ENCODE data around the gene ENDOU.
A peak's percentile ranks its signal among the peaks of the same experiment; 100 is the strongest.

ENDOU gene

GRCh38 chr12:47758584-47758833 lies 33.2 kb upstream of the ENDOU start:
- no peak for DNase-seq (ENCODE audit: low read depth)
- H3K4me3 ChIP-seq (ENCODE audit: low read depth, low read length), result peak overlapping the region; percentile 61

GRCh38 chr12:47757840-47758583 lies 32.7 kb upstream of the ENDOU start:
- peak overlapping the region; percentile 61 for H3K4me3 ChIP-seq (ENCODE audit: low read depth, low read length)
- DNase-seq (ENCODE audit: low read depth), result no peak

GRCh38 chr12:47757364-47757839 lies 32.1 kb upstream of the ENDOU start:
- H3K4me3 ChIP-seq (ENCODE audit: low read depth, low read length), result no peak overlapping the region
- DNase-seq (ENCODE audit: low read depth), result no peak

GRCh38 chr12:47755655-47756562 lies 30.6 kb upstream of the ENDOU start:
- no peak overlapping the region for H3K4me3 ChIP-seq (ENCODE audit: low read depth, low read length)
- DNase-seq (ENCODE audit: low read depth), result no peak

- no peak overlapping the region for H3K4me3 ChIP-seq (ENCODE audit: low read depth, low read length)
- DNase-seq (ENCODE audit: low read depth), result no peak
Observed at GRCh38 chr12:47754881-47755280, 29.6 kb upstream of the ENDOU start.

- no peak overlapping the region for H3K4me3 ChIP-seq (ENCODE audit: low read depth, low read length)
- no peak for DNase-seq (ENCODE audit: low read depth)
Observed at GRCh38 chr12:47754126-47754525, 28.8 kb upstream of the ENDOU start.

GRCh38 chr12:47753021-47754001 lies 28.0 kb upstream of the ENDOU start:
- DNase-seq (ENCODE audit: low read depth), result no peak
- H3K4me3 ChIP-seq (ENCODE audit: low read depth, low read length), result no peak overlapping the region

- no peak for DNase-seq (ENCODE audit: low read depth)
- no peak overlapping the region for H3K4me3 ChIP-seq (ENCODE audit: low read depth, low read length)
Observed at GRCh38 chr12:47752552-47752951, 27.3 kb upstream of the ENDOU start.

GRCh38 chr12:47752121-47752520 lies 26.8 kb upstream of the ENDOU start:
- no peak for DNase-seq (ENCODE audit: low read depth)
- H3K4me3 ChIP-seq (ENCODE audit: low read depth, low read length), result no peak overlapping the region

GRCh38 chr12:47751561-47751960 lies 26.3 kb upstream of the ENDOU start:
- no peak for DNase-seq (ENCODE audit: low read depth)
- H3K4me3 ChIP-seq (ENCODE audit: low read depth, low read length), result no peak overlapping the region

GRCh38 chr12:47750916-47751470 lies 25.7 kb upstream of the ENDOU start:
- H3K4me3 ChIP-seq (ENCODE audit: low read depth, low read length), result no peak overlapping the region
- DNase-seq (ENCODE audit: low read depth), result no peak

GRCh38 chr12:47750229-47750798 lies 25.0 kb upstream of the ENDOU start:
- DNase-seq (ENCODE audit: low read depth), result no peak

GRCh38 chr12:47748899-47749298 lies 23.6 kb upstream of the ENDOU start:
- H3K4me3 ChIP-seq (ENCODE audit: low read depth, low read length), result no peak overlapping the region
- DNase-seq (ENCODE audit: low read depth), result no peak

More at GRCh38 chr12:47750229-47750798, 25.0 kb upstream of the ENDOU start:
- no peak overlapping the region for H3K4me3 ChIP-seq (ENCODE audit: low read depth, low read length)

- no peak overlapping the region for H3K4me3 ChIP-seq (ENCODE audit: low read depth, low read length)
- DNase-seq (ENCODE audit: low read depth), result no peak
Observed at GRCh38 chr12:47748507-47748828, 23.2 kb upstream of the ENDOU start.

- no peak for DNase-seq (ENCODE audit: low read depth)
- H3K4me3 ChIP-seq (ENCODE audit: low read depth, low read length), result no peak overlapping the region
Observed at GRCh38 chr12:47747596-47748506, 22.6 kb upstream of the ENDOU start.

GRCh38 chr12:47747126-47747525 lies 21.8 kb upstream of the ENDOU start:
- H3K4me3 ChIP-seq (ENCODE audit: low read depth, low read length), result no peak overlapping the region

GRCh38 chr12:47746523-47746922 lies 21.2 kb upstream of the ENDOU start:
- no peak for DNase-seq (ENCODE audit: low read depth)

More at GRCh38 chr12:47747126-47747525, 21.8 kb upstream of the ENDOU start:
- no peak for DNase-seq (ENCODE audit: low read depth)

GRCh38 chr12:47746073-47746472 lies 20.8 kb upstream of the ENDOU start:
- no peak overlapping the region for H3K4me3 ChIP-seq (ENCODE audit: low read depth, low read length)
- no peak for DNase-seq (ENCODE audit: low read depth)

More at GRCh38 chr12:47746523-47746922, 21.2 kb upstream of the ENDOU start:
- H3K4me3 ChIP-seq (ENCODE audit: low read depth, low read length), result no peak overlapping the region

All from skeletal muscle cell (primary cell).